Heart right ventricle (tissue), 16 donors: Measurements from ENCODE around the gene MINPP1. TPM values are rescaled to one million over a fixed set of nuclear protein-coding genes. Genes with fewer than 3 reads are reported as not detected.
A peak's percentile ranks its signal among the peaks of the same experiment; 100 is the strongest.
"Not testable (repeated sequence)": the region's sequence is repeated elsewhere in the genome, so short reads cannot be mapped to it uniquely, and the experiment has no call there.

Experiments
- ATAC-seq, 8 donors: fragments of 200-7000 bp; cut with Tn5 transposase; one replicate each; pipeline ENCODE4 v1.9.1; 2020; ENCODE audit warnings: mild to moderate bottlenecking in 8 of 8, moderate library complexity in 8 of 8, moderate number of reproducible peaks in 1 of 8
- DNase-seq, 2 donors: peaks; one replicate each; pipeline ENCODE4 v3.0.0-alpha.2; 2020
- H3K27ac ChIP-seq, 10 donors: fragments of 200-600 bp; sonication (generic) in 2 of 10; one replicate each; pipeline versions ENCODE4 v1.5.0 to v1.8.0; 2020 to 2022; ENCODE audit warnings: mild to moderate bottlenecking in 3 of 10
- H3K27me3 ChIP-seq, 7 donors: fragments of 200-600 bp; one replicate each; pipeline ENCODE4 v1.8.0; 2021 to 2022; ENCODE audit warnings: mild to moderate bottlenecking in 2 of 7
- H3K36me3 ChIP-seq, 9 donors: fragments of 200-600 bp; sonication (generic) in 1 of 9; one replicate each; pipeline versions ENCODE4 v1.5.0 to v1.8.0; 2020 to 2022; ENCODE audit warnings: mild to moderate bottlenecking in 2 of 9
- H3K4me1 ChIP-seq, 9 donors: fragments of 200-600 bp; sonication (generic) in 1 of 9; one replicate each; pipeline versions ENCODE4 v1.5.0 to v1.8.0; 2020 to 2022; ENCODE audit warnings: mild to moderate bottlenecking in 4 of 9
- H3K4me3 ChIP-seq, 10 donors: fragments of 200-600 bp; sonication (generic) in 2 of 10; one replicate each; pipeline versions ENCODE4 v1.5.0 to v1.8.0; 2020 to 2022; ENCODE audit warnings: mild to moderate bottlenecking in 7 of 10, moderate library complexity in 2 of 10
- H3K9me3 ChIP-seq, 11 donors: fragments of 200-600 bp in 10 of 11; sonication (generic) in 2 of 11; one replicate each; pipeline versions ENCODE4 v1.5.0 to v1.8.0; 2013 to 2022; ENCODE audit warnings: mild to moderate bottlenecking in 2 of 11, control low read depth in 1 of 11, moderate library complexity in 1 of 11
- CTCF ChIP-seq, 9 donors: fragments of 200-600 bp; sonication (generic) in 2 of 9; IDR thresholded peaks; one replicate each; pipeline versions ENCODE4 v1.5.0 to v1.8.0; 2021 to 2022; ENCODE audit warnings: antibody characterized with exemption in 9 of 9, mild to moderate bottlenecking in 5 of 9, moderate library complexity in 1 of 9
- WGBS, 2 donors: extraction: QIAGEN DNeasy Blood & Tissue Kit; methylation state at CpG; one replicate each; pipeline ENCODE4 v1.1.7; 2013; ENCODE audit warnings: inconsistent platforms in 1 of 2; 5-methylcytosine and 5-hydroxymethylcytosine counted together
- intact Hi-C, 10 donors: fragments of 100-400 bp; cut with DNase I; formaldehyde crosslinking; loops; one replicate each; pipeline versions ENCODE4 v1.11.1 to v1.14.2; 2022
- long read RNA-seq, 3 donors: library from polyadenylated mRNA; unstranded; transcript quantifications; one replicate each; pipeline ENCODE4 v2.0.0, GENCODE V29; 2020 to 2021
- polyA plus RNA-seq, 2 donors: library from polyadenylated mRNA; stranded (reverse); fragments of 200-250 nt; gene quantifications; one replicate each; pipeline ENCODE4 v1.2.3, GENCODE V29; 2013
- total RNA-seq, 10 donors: library from RNA; stranded (reverse); fragmentation: NEBNext Ultra II Directional in 3 of 10; extraction: Animal tissue kit (Norgen Biotek cat#: 25700) in 3 of 10; gene quantifications; one replicate each; pipeline versions ENCODE4 v1.2.1 to v1.2.4, GENCODE V29; 2021 to 2023
- donor health status: Arrhythmogenic right ventricular cardiomyopathy.
- donor health status: ischemic (EF 13 %, LVEDD 7.1; RV severe dilation, severe dysfunction).
- donor health status: healthy with polysubstance abuse.
- donor health status: DM: no; HTN: yes; CAD: no.
- donor health status: DM: no; HTN: no; CAD: no.
- donor health status: ischemic (EF 25% LVEDD 6.9; RV normal size, moderate dysfunction).
- donor health status: ischemic (EF 25% LVEDD 5.7; RV mildly dilated, moderate dysfunction).
- donor health status: healthy.
- donor health status: DM: yes; HTN: yes; CAD: no.
- donor health status: Ischemic cardiomyopathy.
- donor health status: ischemic (EF 35%, LVEDD 5.7; RV mildly dilated, moderate dysfunction).
- donor health status: nonischemic (EF 11% LVEDD 7.7; RV severe dilation, severe dysfunction).
- donor health status: DM: yes; HTN: yes; CAD: no.
- donor health status: PGD.
- donor health status: ischemic (EF 29% LVEDD 5.4; RV normal size, mild dysfunction).
- donor health status: nonischemic (EF 23%, LVEDD 6.1; RV moderate dilation, normal function).

The MINPP1 gene
- 1 to 10 TPM; 5.0 to 6.8 (median 5.9) TPM for total RNA-seq
- 1 to 10 TPM; 4.3 to 8.7 TPM for polyA plus RNA-seq
- long read RNA-seq, donor 1, transcript MINPP1-202 (5 exons, 2,415 nt) = major isoform, 10 of 11 reads
- long read RNA-seq, donor 1, partial matches to known transcripts = 1 of 11 reads
- long read RNA-seq, donor 1, other reads (novel, unspliced or antisense) = 0 of 11 reads
- long read RNA-seq, donor 2, transcript MINPP1-202 (5 exons, 2,415 nt) = major isoform, 17 of 19 reads
- long read RNA-seq, donor 2, partial matches to known transcripts = 1 of 19 reads
- long read RNA-seq, donor 2, other reads (novel, unspliced or antisense) = 1 of 19 reads
- long read RNA-seq, donor 3, transcript MINPP1-202 (5 exons, 2,415 nt) = major isoform, 29 of 34 reads
- long read RNA-seq, donor 3, partial matches to known transcripts = 1 of 34 reads
- long read RNA-seq, donor 3, other reads (novel, unspliced or antisense) = 4 of 34 reads

GRCh38 chr10:87504640-87505365, at the start of gene MINPP1:
Gene MINPP1, plus strand, starts transcription at chr10:87504893. Its CDS starts 23 bp downstream, at chr10:87504916.
- TF ChIP-seq CTCF (IDR thresholded peaks at IDR 0.05) = no peak
- DNase-seq (peak; percentile 77 to 85), ATAC-seq (peak; percentile 96 to 99 (median 98))
- WGBS, 2 donors = 0% methylated on average over 74 of the region's 74 CpGs
- Histone ChIP-seq H3K27me3 (no peaks in the 10 kb centered on the region), H3K36me3 (peaks cover 0 to 23% (median 7%) of the 10 kb centered on the region in 9 donors), H3K4me1 (peaks cover 0 to 38% (median 24%) of the 10 kb centered on the region in 9 donors), H3K4me3 (peak within 1 kb of the TSS; percentile 63 to 97 (median 90)), H3K27ac (peak within 1 kb of the TSS; percentile 25 to 93 (median 84)), H3K9me3 (no peaks in the 10 kb centered on the region)
- intact Hi-C loops = no loop called here

GRCh38 chr10:87456586-87457220, 48.0 kb upstream of the MINPP1 start:
- H3K27me3 ChIP-seq, intact Hi-C loops, H3K4me3 ChIP-seq, H3K36me3 ChIP-seq, DNase-seq, H3K9me3 ChIP-seq, H3K4me1 ChIP-seq, H3K27ac ChIP-seq: not testable (repeated sequence)
- WGBS, 2 donors = no CpG with 5 or more reads among the region's 1 CpG
- ATAC-seq = peak in 1 of 8 donors; percentile 55

- H3K4me3 ChIP-seq, DNase-seq, H3K4me1 ChIP-seq, ATAC-seq, H3K9me3 ChIP-seq, H3K27ac ChIP-seq, H3K27me3 ChIP-seq, intact Hi-C loops, H3K36me3 ChIP-seq: not testable (repeated sequence)
- WGBS, 2 donors = 91 to 100% methylated on average over 1 of the region's 2 CpGs
Measured at GRCh38 chr10:87461751-87462150, 42.9 kb upstream of the MINPP1 start.

- DNase-seq, intact Hi-C loops, H3K27me3 ChIP-seq, H3K27ac ChIP-seq, ATAC-seq, H3K9me3 ChIP-seq, H3K36me3 ChIP-seq, H3K4me1 ChIP-seq, H3K4me3 ChIP-seq: not testable (repeated sequence)
- WGBS, 2 donors = 93 to 96% methylated on average over 1 to 2 of the region's 3 CpGs
Measured at GRCh38 chr10:87466849-87467248, 37.8 kb upstream of the MINPP1 start.

GRCh38 chr10:87488733-87489132, 16.0 kb upstream of the MINPP1 start:
- H3K27me3 ChIP-seq, intact Hi-C loops, ATAC-seq, H3K36me3 ChIP-seq, DNase-seq, H3K9me3 ChIP-seq, H3K27ac ChIP-seq, H3K4me1 ChIP-seq, H3K4me3 ChIP-seq: not testable (repeated sequence)
- WGBS, 2 donors = 60 to 62% methylated on average over 1 of the region's 1 CpG

- H3K4me3 ChIP-seq, H3K9me3 ChIP-seq, H3K27ac ChIP-seq, H3K4me1 ChIP-seq, intact Hi-C loops, H3K36me3 ChIP-seq, ATAC-seq, DNase-seq, H3K27me3 ChIP-seq: not testable (repeated sequence)
- no CpG with 5 or more reads among the region's 3 CpGs for WGBS, 2 donors
Measured at GRCh38 chr10:87490285-87490684, 14.4 kb upstream of the MINPP1 start.

GRCh38 chr10:87492450-87492849, 12.2 kb upstream of the MINPP1 start:
- H3K27ac ChIP-seq, DNase-seq, H3K27me3 ChIP-seq, ATAC-seq, H3K4me3 ChIP-seq, intact Hi-C loops, H3K36me3 ChIP-seq, H3K9me3 ChIP-seq, H3K4me1 ChIP-seq: not testable (repeated sequence)
- WGBS, 2 donors = 93 to 97% methylated on average over 2 of the region's 2 CpGs

- H3K36me3 ChIP-seq, H3K27ac ChIP-seq, H3K9me3 ChIP-seq, ATAC-seq, H3K4me1 ChIP-seq, DNase-seq, H3K27me3 ChIP-seq, intact Hi-C loops, H3K4me3 ChIP-seq: not testable (repeated sequence)
- 80 to 87% methylated on average over 5 of the region's 5 CpGs for WGBS, 2 donors
Measured at GRCh38 chr10:87495446-87495845, 9.2 kb upstream of the MINPP1 start.

- ATAC-seq, H3K9me3 ChIP-seq, H3K4me1 ChIP-seq, DNase-seq, H3K36me3 ChIP-seq, H3K27me3 ChIP-seq, H3K27ac ChIP-seq, H3K4me3 ChIP-seq, intact Hi-C loops: not testable (repeated sequence)
- WGBS, 2 donors = 92% methylated on average over 2 of the region's 2 CpGs
Measured at GRCh38 chr10:87497386-87497785, 7.3 kb upstream of the MINPP1 start.
